Head of caudate nucleus (tissue), 42 donors: ENCODE results near the gene KCTD19.
A peak's percentile ranks its signal among the peaks of the same experiment; 100 is the strongest.
"Not testable (repeated sequence)": the region's sequence is repeated elsewhere in the genome, so short reads cannot be mapped to it uniquely, and the experiment has no call there.

Experiments
- DNase-seq, 42 donors: peaks; one replicate each; pipeline versions ENCODE4 v3.0.0 to v3.0.0-alpha.2; 2020 to 2021; ENCODE audit warnings: mixed read lengths in 7 of 42
- intact Hi-C: fragments of 100-400 bp; cut with DNase I; formaldehyde crosslinking; loops from one replicate; pipeline ENCODE4 v1.15.0; 2022

KCTD19 gene

DNA sequence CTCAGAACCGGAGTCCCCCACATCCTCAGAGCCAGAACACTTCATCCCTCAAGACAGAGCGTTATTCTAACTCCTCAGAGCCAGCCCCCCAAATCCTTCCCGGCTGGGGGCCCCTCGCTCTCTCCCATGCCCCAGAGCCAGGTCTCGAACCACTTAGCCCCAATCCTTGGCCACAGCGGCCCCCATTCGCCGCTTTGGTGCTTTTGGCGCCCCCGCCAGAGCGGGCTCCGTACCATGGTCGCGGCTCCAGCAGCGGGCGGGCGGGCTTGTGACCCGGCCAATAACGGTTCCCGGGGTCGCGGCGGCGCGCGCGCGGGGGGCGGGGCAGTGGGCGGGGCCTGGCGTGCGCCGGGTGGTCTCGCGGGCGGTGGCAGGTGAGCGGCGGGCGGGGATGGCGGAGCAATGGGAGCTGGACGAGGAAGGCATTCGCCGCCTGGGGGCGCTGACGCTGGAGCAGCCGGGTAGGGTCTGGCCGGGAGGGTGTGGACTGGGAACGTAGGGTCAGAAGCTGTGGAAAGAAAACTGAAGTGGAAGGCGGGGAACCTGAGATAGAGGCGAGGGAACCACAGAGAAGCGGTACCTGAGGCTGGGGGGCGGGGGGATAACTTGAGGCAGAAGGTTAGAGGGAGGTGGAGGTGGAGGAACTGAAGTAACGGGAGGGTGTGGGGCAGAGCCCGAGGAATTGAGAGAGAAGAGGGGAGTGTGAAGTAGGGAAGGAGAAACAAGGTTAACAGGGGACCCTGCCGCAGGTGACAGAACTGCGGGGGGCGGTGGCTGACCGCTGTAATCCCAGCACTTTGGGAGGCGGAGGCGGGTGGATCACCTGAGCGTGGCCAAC lies at the start of gene KCTD19, which contains the start of gene LRRC36:
Gene KCTD19 (minus strand): TSS at position 270 of the 838 bp plus-strand sequence. CDS start 34 bp downstream, at position 236.
Gene LRRC36 (plus strand): TSS at position 344 of the 838 bp plus-strand sequence. CDS start 48 bp downstream, at position 392.
- DNase-seq: peak; percentile 20 to 84 (median 70)
- intact Hi-C loops: no loop called here

DNA sequence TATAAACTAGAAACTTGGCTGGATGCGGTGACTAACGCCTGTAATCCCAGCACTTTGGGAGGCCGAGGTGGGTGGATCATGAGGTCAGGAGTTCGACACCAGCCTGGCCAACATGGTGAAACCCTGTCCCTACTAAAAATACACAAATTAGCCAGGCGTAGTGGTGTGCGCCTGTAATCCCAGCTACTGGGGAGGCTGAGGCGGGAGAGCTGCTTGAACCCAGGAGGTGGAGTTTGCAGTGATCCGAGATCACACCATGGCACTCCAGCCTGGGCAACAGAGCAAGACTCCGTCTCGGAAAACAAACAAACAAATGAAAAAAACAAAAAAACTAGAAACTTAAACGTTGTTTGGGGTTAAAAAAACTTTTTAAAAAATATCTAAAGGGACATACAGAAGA lies 49.5 kb upstream of the KCTD19 start:
- intact Hi-C loops, DNase-seq: not testable (repeated sequence)

GRCh38 chr16:67372664-67373063 lies 46.1 kb upstream of the KCTD19 start:
- DNase-seq: peak in 2 of 42 donors; percentile 63
- intact Hi-C loops: no loop called here

DNA sequence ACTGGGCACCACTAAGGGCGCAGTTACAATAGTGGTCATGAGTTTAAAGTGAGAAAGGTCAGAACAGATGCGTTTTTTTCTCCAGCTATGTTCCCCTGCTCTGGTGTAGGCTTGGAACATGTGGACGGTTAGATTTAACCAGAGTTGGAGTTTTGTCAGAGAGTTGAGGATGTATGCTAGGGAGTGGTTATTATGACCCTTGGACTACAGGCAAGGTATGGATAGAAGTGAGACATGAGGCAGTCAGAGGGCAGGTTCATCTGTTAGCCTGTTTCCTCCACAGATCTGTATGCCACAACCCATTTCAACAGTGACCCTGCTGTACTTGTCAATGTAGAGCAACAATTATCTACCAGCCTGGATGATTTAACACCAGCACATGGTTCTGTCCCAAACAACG lies 44.1 kb upstream of the KCTD19 start:
- intact Hi-C loops: no loop called here
- no peak for DNase-seq

DNA sequence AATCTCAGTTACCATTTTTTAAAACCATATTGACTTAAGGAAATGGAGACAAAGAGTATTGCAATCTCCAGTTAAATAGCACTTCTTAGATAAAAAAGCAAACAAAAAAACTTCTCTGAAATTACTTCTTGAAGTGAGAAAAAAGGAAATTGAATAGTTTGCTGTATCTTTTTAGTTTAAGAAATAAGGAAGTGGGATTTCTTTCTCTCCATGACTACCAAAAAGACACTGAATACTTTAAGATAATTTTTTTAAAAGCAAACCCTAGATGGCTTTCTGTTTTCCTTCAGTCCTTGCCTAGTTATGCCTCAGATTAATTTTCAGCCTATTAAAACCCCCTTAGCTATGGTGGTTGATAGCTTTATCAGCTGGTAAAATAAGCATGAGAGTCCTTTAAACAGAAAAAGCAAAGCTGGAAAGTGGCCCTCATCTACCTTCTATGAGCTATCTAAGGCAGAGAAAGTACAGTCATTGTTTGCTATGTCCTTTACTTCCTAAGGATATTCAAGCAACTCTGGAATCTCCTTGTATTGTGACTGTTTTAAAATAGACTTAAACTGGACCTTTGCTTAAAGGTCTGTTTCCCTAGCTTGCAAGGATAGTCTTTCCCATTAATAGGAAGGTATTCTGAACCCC lies 38.2 kb upstream of the KCTD19 start:
- intact Hi-C loops: loop anchor here (5.0 kb wide), 1 partner anchor 38 kb away; no protein-coding TSS in a partner anchor
- DNase-seq: no peak

DNA sequence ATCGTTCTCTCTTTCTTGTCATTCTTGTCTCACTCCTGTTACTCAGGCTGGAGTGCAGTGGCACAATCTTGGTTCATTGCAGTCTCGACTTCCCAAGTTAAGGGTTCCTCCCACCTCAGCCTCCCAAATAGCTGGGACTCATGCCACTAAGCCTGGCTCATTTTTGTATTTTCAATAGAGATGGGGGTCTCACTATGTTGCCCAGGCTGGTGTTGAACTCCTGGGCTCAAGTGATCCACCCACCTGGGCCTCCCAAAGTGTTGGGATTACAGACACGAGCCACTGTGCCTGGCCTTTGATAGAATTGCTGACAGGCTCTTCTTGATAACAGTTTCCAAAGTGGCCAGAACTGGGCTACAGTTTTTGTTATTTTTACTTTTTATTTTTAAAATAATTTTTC lies 34.5 kb upstream of the KCTD19 start:
- intact Hi-C loops: no loop called here
- no peak for DNase-seq

DNA sequence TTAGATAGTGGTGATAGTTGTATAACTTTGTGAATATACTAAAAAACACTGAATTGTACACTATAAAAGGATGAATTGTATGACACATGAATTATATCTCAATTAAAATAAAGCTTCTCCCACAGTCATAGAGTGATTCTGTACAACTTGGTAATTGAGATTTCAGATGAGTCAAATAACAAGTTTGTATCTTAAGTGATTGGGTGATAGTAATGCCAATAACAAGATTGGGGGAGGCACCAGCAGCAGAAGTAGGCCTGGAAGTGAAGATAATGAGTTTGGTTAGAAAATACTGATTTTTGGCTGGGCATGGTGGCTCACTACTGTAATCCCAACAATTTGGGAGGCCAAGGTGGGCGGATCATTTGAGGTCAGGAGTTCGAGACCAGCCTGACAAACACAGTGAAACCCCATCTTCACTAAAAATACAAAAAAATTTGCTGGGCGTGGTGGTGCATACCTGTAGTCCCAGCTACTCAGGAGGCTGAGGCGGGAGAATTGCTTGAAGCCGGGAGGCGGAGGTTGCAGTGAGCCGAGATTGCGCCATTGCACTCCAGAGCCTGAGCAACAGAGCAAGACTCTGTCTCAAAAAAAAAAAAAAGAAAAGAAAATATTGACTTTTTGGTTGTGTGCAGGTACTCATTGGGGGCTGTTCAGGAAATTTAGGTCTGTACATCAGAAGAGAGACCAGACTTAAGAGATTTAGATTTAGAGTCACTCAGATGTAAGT lies 33.2 kb upstream of the KCTD19 start:
- intact Hi-C loops, DNase-seq: not testable (repeated sequence)

GRCh38 chr16:67357561-67357960 lies 31.0 kb upstream of the KCTD19 start:
- no peak for DNase-seq
- intact Hi-C loops: no loop called here

- intact Hi-C loops: no loop called here
- peak in 1 of 42 donors; percentile 17 for DNase-seq
Observed at GRCh38 chr16:67356396-67356795, 29.9 kb upstream of the KCTD19 start.

GRCh38 chr16:67352463-67352862 lies 25.9 kb upstream of the KCTD19 start:
- intact Hi-C loops: not testable (repeated sequence)

DNA sequence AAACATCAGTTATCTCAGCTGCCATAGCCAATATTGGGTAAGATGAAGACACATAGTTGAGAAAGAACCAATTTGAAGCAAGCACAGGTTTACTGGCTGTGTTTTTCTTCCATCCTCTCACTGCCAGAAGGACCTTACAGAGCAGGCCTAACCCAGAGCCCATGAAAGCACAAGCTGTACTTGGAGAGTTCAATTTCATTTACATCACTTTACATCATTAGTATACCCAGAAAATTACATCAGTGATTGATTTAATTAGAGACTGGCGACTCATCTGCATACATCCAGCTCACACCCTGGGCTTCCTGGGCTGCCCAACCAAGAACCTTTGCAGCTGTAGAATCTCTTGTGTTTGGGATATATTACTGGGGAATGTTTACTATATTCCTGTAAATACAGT lies 23.8 kb upstream of the KCTD19 start:
- DNase-seq: peak in 1 of 42 donors; percentile 10
- intact Hi-C loops: no loop called here

More at GRCh38 chr16:67352463-67352862, 25.9 kb upstream of the KCTD19 start:
- not testable (repeated sequence) for DNase-seq

- no peak for DNase-seq
- intact Hi-C loops: no loop called here
Observed at GRCh38 chr16:67349172-67349571, 22.6 kb upstream of the KCTD19 start.

DNA sequence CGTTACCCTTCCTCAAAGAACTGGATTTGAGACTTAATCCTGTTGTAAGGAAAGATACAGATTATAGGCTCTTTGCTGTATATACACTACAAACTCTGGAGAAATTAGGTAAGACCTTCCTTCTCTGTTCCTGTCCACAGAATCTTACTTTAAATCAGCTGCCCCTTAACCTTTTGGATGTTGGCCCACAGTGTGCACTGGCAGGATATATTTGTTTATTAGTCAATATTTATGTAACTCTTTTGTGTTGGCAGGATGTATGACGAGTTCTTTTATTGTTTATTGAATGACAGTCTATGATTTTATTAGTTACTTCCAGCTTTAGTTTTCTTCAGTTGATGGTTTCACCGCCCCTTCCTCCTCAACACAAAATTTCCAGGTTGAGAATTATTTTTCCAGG lies 19.8 kb upstream of the KCTD19 start:
- DNase-seq: no peak
- intact Hi-C loops: no loop called here

DNA sequence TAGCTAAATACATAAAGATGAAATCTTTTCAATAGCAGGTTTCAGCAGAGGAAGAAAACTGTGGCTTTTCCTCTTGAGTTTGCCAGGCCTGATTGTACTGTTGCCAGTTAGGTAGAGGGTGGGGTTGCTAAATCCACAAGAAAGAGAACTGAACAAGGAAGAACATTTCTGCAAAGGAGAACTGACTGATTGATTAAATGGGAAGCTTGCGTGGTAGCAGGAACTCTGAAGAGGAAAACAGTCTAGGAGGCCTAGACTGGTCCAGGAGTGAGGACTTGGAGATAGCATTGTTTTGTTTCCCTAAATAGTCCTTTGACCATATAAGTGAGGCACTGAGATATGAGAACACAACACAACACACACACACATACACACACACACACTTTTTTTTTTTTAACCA lies 18.9 kb upstream of the KCTD19 start:
- DNase-seq: no peak
- intact Hi-C loops: no loop called here

DNA sequence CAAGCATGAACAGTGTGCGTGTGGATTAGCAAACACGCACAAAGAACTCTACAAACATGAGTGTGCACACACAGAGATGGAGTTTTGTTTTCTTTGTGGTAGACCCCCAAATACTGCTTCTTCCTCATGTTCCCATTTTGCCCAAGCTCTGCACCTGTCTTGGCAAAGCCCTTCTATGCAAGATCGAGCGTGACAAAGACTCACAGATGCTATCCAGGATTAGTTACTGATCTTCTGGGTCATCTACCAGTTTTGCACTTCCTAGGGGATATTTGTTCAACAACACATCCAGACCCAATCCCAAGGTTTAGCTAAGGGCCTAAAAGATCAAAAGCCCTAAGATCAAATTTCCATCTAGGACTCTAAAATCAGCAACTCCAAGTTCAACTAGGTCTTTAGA lies 16.1 kb upstream of the KCTD19 start:
- no peak for DNase-seq
- intact Hi-C loops: no loop called here

GRCh38 chr16:67341250-67341649 lies 14.7 kb upstream of the KCTD19 start:
- intact Hi-C loops: no loop called here
- DNase-seq: no peak

DNA sequence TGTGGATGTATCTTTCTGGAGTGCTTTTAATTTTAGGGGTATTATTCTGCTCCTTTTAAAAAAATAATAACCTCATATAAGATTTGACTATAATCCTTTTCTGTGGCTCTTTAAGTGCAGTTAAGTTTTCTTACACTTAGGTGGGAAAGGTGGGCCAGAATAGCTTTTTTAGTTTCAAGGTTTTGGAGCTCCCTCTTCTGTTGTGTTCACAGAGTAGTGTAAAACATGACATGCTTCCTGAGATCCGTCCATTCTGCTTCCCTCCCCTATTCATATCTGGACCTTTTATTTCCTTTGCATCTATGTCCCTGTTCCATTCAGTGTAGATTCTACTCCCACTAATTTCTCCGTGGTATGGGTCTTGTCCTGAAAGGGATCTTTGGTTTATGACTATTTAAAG lies 12.9 kb upstream of the KCTD19 start:
- intact Hi-C loops: no loop called here
- DNase-seq: no peak

- intact Hi-C loops: no loop called here
- DNase-seq: no peak
Observed at GRCh38 chr16:67336648-67337047, 10.1 kb upstream of the KCTD19 start.

DNA sequence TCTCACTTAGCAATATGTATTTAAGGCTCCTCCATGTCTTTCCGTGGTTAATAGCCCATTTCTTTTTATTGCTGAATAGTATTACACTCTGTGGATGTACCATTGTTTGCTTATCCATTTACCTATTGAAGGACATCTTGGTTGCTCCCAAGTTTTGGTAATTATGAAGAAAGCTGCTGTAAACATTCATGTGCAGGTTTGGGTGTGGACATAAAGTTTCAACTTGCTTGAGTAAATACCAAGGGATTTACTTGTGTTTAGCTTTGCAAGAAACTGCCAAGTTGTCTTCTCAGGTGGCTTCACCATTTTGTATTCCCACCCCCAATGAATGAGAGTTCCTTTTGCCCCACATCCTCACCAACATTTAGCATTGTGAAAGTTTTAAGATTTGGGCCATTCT lies 9.6 kb upstream of the KCTD19 start:
- intact Hi-C loops: no loop called here
- DNase-seq: no peak

GRCh38 chr16:67333315-67333714 lies 6.8 kb upstream of the KCTD19 start:
- intact Hi-C loops: no loop called here
- no peak for DNase-seq
